Ovary (tissue), 9 donors: ENCODE measurements around the gene LSS. TPM values are rescaled to one million over a fixed set of nuclear protein-coding genes. Genes with fewer than 3 reads are reported as not detected.
A peak's percentile ranks its signal among the peaks of the same experiment; 100 is the strongest.
"Not testable (repeated sequence)": the region's sequence is repeated elsewhere in the genome, so short reads cannot be mapped to it uniquely, and the experiment has no call there.

Source experiments
- DNase-seq, 5 donors: peaks; one replicate each; pipeline ENCODE4 v3.0.0-alpha.2; 2019 to 2020
- H3K27ac ChIP-seq, 2 donors: fragments of 200-600 bp; one replicate each; pipeline versions ENCODE4 v1.5.1 to v1.8.0; 2019 to 2022
- H3K27me3 ChIP-seq: fragments of 200-600 bp; one replicate; pipeline ENCODE4 v1.8.0; 2022
- H3K36me3 ChIP-seq: fragments of 200-600 bp; sonication (generic); one replicate; pipeline ENCODE4 v1.5.1; 2019
- H3K4me1 ChIP-seq: one replicate; pipeline ENCODE4 v1.8.1; 2013; ENCODE audit warnings: mild to moderate bottlenecking, moderate library complexity; ENCODE audit not compliant: insufficient read depth
- H3K4me3 ChIP-seq: fragments of 200-600 bp; sonication (generic); one replicate; pipeline ENCODE4 v1.5.1; 2017
- H3K9me3 ChIP-seq, 2 donors: fragments of 200-600 bp in 1 of 2; sonication (generic) in 1 of 2; one replicate each; pipeline versions ENCODE4 v1.5.1 to v1.8.1; 2013 to 2019; ENCODE audit warnings: mild to moderate bottlenecking in 1 of 2, moderate library complexity in 1 of 2
- EP300 ChIP-seq: sonication (generic); formaldehyde crosslinking; IDR thresholded peaks from one replicate; pipeline ENCODE4 v1.6.1; 2017; ENCODE audit warnings: antibody characterized with exemption
- POLR2A ChIP-seq: fragments of 450-650 bp; IDR thresholded peaks from one replicate; pipeline ENCODE4 v1.6.1; 2017; ENCODE audit warnings: antibody characterized with exemption, mild to moderate bottlenecking, moderate library complexity
- WGBS, 3 donors: extraction: QIAGEN DNeasy Blood & Tissue Kit in 1 of 3; methylation state at CpG; one replicate each; pipeline versions ENCODE4 v1.1.5 to v1.1.7; 2013 to 2017; 5-methylcytosine and 5-hydroxymethylcytosine counted together
- intact Hi-C, 4 donors: fragments of 100-400 bp; cut with DNase I; formaldehyde crosslinking; loops; one replicate each; pipeline versions ENCODE4 v1.11.0 to v1.15.1; 2022 to 2023
- polyA plus RNA-seq, 2 donors: library from polyadenylated mRNA; stranded (reverse); fragments of 200-250 nt in 1 of 2; fragments of 350-450 nt in 1 of 2; fragmentation: Illumina TruSeq in 1 of 2; extraction: RNeasy Lipid Tissue Mini Kit (QIAGEN cat#74804) in 1 of 2; gene quantifications; one replicate each; pipeline ENCODE4 v1.2.3, GENCODE V29; 2013 to 2014
- total RNA-seq, 7 donors: library from RNA; depleted of rRNA in 2 of 7; stranded (reverse); fragments of >200 nt in 2 of 7; fragmentation: NEBNext Ultra II Directional in 3 of 7; extraction: Animal tissue kit (Norgen Biotek cat#: 25700) in 3 of 7; gene quantifications; one replicate each; pipeline versions ENCODE4 v1.1.0 to v1.2.4, GENCODE V29; 2016 to 2023
- TF ChIP-seq, protein P1 (sequence below), 3 donors: fragments of 450-650 bp in 2 of 3; fragments of 200-600 bp in 1 of 3; IDR thresholded peaks; one replicate each; pipeline versions ENCODE4 v1.5.1 to v1.8.0; 2016 to 2022; ENCODE audit warnings: antibody characterized with exemption in 3 of 3, mild to moderate bottlenecking in 1 of 3
- donor health status: DM: no; HTN: no; CAD: no; lungs with moderate emphysema.
- donor health status: DM: no; HTN: no; CAD: no.
- donor health status: Bipolar disorder and iron deficiency.
- donor health status: DM: yes; HTN: yes; CAD: no.
- donor health status: DM: no; HTN: no; CAD: no.
- donor health status: DM: yes; HTN: yes; CAD: no.

Gene LSS
- total and polyA plus RNA-seq, 9 donors = 19.8 to 201 (median 76.0) TPM

DNA sequence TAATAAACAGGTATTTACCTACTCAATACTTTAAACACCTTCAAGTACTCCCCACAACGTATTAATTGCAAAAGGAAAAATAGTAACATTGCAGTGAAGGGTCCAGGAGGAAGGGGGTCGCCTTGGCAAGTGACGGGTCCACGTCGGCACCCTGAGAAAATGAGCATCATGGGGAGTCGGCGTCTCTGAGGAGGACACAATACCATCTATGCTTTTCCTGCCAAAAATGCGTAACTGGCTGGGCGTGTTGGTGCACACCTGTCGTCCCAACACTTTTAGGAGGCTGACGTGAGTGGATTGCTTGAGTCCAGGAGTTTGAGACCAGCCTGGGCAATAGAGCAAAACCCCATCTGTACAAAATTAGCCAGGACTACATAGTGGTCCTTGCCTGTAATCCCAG lies 80.5 kb downstream of the LSS start:
- no peak overlapping the region for H3K4me3 ChIP-seq
- H3K27ac ChIP-seq = no peak overlapping the region
- no peaks in the 10 kb centered on the region for H3K36me3 ChIP-seq
- H3K4me1 ChIP-seq = peaks cover 7% of the 10 kb centered on the region
- H3K9me3 ChIP-seq = no peaks in the 10 kb centered on the region
- H3K27me3 ChIP-seq = no peaks in the 10 kb centered on the region
- TF ChIP-seq EP300 (no peak), POLR2A (no peak)
- TF ChIP-seq, protein P1, sequence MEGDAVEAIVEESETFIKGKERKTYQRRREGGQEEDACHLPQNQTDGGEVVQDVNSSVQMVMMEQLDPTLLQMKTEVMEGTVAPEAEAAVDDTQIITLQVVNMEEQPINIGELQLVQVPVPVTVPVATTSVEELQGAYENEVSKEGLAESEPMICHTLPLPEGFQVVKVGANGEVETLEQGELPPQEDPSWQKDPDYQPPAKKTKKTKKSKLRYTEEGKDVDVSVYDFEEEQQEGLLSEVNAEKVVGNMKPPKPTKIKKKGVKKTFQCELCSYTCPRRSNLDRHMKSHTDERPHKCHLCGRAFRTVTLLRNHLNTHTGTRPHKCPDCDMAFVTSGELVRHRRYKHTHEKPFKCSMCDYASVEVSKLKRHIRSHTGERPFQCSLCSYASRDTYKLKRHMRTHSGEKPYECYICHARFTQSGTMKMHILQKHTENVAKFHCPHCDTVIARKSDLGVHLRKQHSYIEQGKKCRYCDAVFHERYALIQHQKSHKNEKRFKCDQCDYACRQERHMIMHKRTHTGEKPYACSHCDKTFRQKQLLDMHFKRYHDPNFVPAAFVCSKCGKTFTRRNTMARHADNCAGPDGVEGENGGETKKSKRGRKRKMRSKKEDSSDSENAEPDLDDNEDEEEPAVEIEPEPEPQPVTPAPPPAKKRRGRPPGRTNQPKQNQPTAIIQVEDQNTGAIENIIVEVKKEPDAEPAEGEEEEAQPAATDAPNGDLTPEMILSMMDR (IDR thresholded peaks at IDR 0.05) = no peak
- 91 to 94% (median 94%) methylated on average over 11 of the region's 11 CpGs for WGBS, 3 donors
- intact Hi-C loops = no loop called here
- DNase-seq = peak in 3 of 5 donors; percentile 9 to 23 (median 10)

DNA sequence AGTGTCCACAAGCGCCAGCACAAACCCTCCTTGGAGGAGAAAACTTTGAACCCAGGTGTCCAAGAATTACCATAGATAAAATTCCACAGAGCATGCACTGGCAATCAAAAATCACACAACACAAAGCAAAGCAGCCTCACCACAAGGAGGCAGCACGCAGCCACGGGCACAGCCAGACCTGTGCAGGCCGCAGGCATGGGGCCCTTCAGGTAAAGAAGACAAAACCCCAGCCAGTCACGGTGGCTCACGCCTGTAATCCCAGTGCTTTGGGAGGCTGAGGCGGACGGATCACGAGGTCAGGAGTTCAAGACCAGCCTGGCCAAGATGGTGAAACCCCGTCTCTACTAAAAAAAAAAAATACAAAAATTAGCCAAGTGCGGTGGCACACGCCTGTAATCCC lies 81.1 kb downstream of the LSS start:
- DNase-seq = peak in 4 of 5 donors; percentile 10 to 37 (median 18)
- intact Hi-C loops = not testable (repeated sequence)

DNA sequence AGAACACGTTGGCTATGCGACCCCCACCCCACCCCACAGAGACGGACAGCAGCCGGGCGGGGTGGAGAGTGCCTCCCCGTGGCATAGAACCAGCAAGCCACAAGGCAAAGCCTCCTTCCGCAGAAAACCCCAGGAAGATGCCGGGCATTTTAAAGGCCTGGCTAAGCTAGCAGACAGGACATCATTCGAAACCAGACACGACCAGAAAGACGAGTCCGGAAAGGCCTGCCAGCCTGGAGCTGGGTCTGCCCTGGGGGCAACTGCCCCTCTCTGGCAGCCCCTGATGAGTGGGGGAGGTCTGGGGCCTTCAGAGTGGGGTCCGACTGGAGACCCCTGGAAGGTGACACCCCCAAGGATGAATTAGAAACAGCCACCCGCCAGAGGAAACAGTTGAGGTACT lies 81.7 kb downstream of the LSS start:
- Histone ChIP-seq H3K4me1 (peaks cover 2% of the 10 kb centered on the region), H3K4me3 (no peak overlapping the region), H3K9me3 (no peaks in the 10 kb centered on the region), H3K27me3 (no peaks in the 10 kb centered on the region), H3K27ac (no peak overlapping the region), H3K36me3 (no peaks in the 10 kb centered on the region)
- TF ChIP-seq EP300 = no peak
- no peak for TF ChIP-seq POLR2A
- TF ChIP-seq, protein P1 (IDR thresholded peaks at IDR 0.05) = no peak
- WGBS, 3 donors = 84 to 90% (median 85%) methylated on average over 14 of the region's 14 CpGs
- peak in 3 of 5 donors; percentile 13 to 29 (median 21) for DNase-seq
- intact Hi-C loops = no loop called here

More for the DNA sequence above, 81.1 kb downstream of the LSS start:
- H3K36me3 ChIP-seq, H3K9me3 ChIP-seq, H3K4me3 ChIP-seq, H3K27ac ChIP-seq, H3K4me1 ChIP-seq, H3K27me3 ChIP-seq: not testable (repeated sequence)
- 81 to 88% (median 88%) methylated on average over 9 to 12 of the region's 12 CpGs for WGBS, 3 donors

DNA sequence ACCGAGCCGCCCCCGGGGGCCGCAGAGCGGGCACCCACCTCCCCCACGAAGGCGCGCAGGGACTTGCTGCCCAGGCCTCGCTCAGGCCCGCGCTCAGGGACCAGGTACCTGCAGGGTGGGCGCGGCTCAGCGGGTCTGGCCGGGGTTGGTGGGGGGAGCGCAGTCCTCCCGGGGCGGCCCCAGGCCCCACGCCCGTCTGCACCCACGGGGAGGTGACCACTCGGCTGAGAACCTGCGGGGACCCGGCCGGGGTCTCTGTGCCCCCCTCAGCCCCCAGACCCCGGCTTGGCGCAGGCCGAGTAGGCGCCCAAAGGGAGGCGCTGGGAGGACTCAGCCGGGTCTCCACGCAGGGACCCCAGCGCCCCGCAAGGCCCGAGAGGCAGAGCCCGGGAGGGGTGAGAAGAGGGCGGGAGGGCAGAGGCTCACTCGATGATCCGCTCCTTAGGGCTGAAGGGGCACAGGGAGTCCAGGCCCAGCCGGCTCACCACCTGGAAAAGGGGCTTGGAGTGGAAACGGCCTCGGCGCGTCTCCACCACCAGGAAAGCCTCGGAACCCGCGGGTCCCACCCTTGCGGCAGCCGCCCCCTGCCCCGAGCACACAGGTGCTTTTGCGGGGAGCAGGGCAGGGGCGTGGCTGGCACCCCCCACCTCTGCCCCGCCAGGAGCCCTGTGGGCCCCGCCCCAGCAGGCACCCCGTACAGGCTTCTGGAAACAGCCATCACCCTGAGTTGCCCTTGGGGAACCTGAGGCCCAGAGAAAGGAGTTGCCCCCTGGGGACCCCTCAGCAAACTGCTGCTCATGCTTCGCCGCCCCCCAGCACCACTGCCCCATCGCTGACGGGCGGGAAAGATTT lies 82.5 kb downstream of the LSS start:
- Histone ChIP-seq H3K27me3 (no peaks in the 10 kb centered on the region), H3K27ac (no peak overlapping the region), H3K4me3 (no peak overlapping the region), H3K9me3 (no peaks in the 10 kb centered on the region), H3K36me3 (no peaks in the 10 kb centered on the region), H3K4me1 (peaks cover 2% of the 10 kb centered on the region)
- WGBS, 3 donors = 89 to 93% (median 90%) methylated on average over 49 to 60 of the region's 60 CpGs
- intact Hi-C loops = no loop called here
- DNase-seq = peak in 4 of 5 donors; percentile 17 to 37 (median 33)
- TF ChIP-seq EP300 (no peak), POLR2A (no peak)
- TF ChIP-seq, protein P1 (IDR thresholded peaks at IDR 0.05) = no peak
